Ovary (tissue), 3 donors: Measurements from ENCODE around the gene DIRAS1.

Experiments used
- POLR2A ChIP-seq: fragments of 450-650 bp; IDR thresholded peaks from one replicate; pipeline ENCODE4 v1.6.1; 2017; ENCODE audit warnings: antibody characterized with exemption, mild to moderate bottlenecking, moderate library complexity
- TF ChIP-seq, protein P1 (sequence below), 3 donors: fragments of 450-650 bp in 2 of 3; fragments of 200-600 bp in 1 of 3; IDR thresholded peaks; one replicate each; pipeline versions ENCODE4 v1.5.1 to v1.8.0; 2016 to 2022; ENCODE audit warnings: antibody characterized with exemption in 3 of 3, mild to moderate bottlenecking in 1 of 3
- donor health status: DM: no; HTN: no; CAD: no.

GRCh38 chr19:2766594-2767372, 45.6 kb upstream of the DIRAS1 start:
- TF ChIP-seq, protein P1, sequence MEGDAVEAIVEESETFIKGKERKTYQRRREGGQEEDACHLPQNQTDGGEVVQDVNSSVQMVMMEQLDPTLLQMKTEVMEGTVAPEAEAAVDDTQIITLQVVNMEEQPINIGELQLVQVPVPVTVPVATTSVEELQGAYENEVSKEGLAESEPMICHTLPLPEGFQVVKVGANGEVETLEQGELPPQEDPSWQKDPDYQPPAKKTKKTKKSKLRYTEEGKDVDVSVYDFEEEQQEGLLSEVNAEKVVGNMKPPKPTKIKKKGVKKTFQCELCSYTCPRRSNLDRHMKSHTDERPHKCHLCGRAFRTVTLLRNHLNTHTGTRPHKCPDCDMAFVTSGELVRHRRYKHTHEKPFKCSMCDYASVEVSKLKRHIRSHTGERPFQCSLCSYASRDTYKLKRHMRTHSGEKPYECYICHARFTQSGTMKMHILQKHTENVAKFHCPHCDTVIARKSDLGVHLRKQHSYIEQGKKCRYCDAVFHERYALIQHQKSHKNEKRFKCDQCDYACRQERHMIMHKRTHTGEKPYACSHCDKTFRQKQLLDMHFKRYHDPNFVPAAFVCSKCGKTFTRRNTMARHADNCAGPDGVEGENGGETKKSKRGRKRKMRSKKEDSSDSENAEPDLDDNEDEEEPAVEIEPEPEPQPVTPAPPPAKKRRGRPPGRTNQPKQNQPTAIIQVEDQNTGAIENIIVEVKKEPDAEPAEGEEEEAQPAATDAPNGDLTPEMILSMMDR (IDR thresholded peaks at IDR 0.05) = no peak
- TF ChIP-seq POLR2A = no peak
